ENCODE data around the gene COL6A1.

The COL6A1 gene

GRCh38 chr21:45981151-45982091, at the start of gene COL6A1:
COL6A1 (plus strand) TSS chr21:45981770; CDS start chr21:45981851, 81 bp downstream.
- TF ChIP-seq CTCF (IDR thresholded peaks at IDR 0.05; ENCODE audit: low read depth, low read length): no peak
- peak; percentile 88 to 95 for DNase-seq (ENCODE audit: low read depth in 2 of 2)

GRCh38 chr21:45932922-45933502, 48.6 kb upstream of the COL6A1 start:
- H3K4me3 ChIP-seq (replicated peaks in 1 of 2; ENCODE audit: low read depth in 2 of 2, low read length in 2 of 2): no peak overlapping the region
- no peak for DNase-seq (ENCODE audit: low read depth in 2 of 2)
- no peak for TF ChIP-seq CTCF (IDR thresholded peaks at IDR 0.05; ENCODE audit: low read depth, low read length)

More at GRCh38 chr21:45981151-45982091, at the start of gene COL6A1:
- peak within 1 kb of the TSS; percentile 87 to 97 for H3K4me3 ChIP-seq (replicated peaks in 1 of 2; ENCODE audit: low read depth in 2 of 2, low read length in 2 of 2)

- no peak for TF ChIP-seq CTCF (IDR thresholded peaks at IDR 0.05; ENCODE audit: low read depth, low read length)
- DNase-seq (ENCODE audit: low read depth in 2 of 2): no peak
- no peak overlapping the region for H3K4me3 ChIP-seq (replicated peaks in 1 of 2; ENCODE audit: low read depth in 2 of 2, low read length in 2 of 2)
Measured at GRCh38 chr21:45934085-45934484, 47.5 kb upstream of the COL6A1 start.

GRCh38 chr21:45934554-45934953, 47.0 kb upstream of the COL6A1 start:
- no peak for DNase-seq (ENCODE audit: low read depth in 2 of 2)
- H3K4me3 ChIP-seq (replicated peaks in 1 of 2; ENCODE audit: low read depth in 2 of 2, low read length in 2 of 2): no peak overlapping the region
- TF ChIP-seq CTCF (IDR thresholded peaks at IDR 0.05; ENCODE audit: low read depth, low read length): no peak

- no peak for TF ChIP-seq CTCF (IDR thresholded peaks at IDR 0.05; ENCODE audit: low read depth, low read length)
- no peak overlapping the region for H3K4me3 ChIP-seq (replicated peaks in 1 of 2; ENCODE audit: low read depth in 2 of 2, low read length in 2 of 2)
- DNase-seq (ENCODE audit: low read depth in 2 of 2): peak; percentile 51 to 58
Measured at GRCh38 chr21:45935628-45936027, 45.9 kb upstream of the COL6A1 start.

GRCh38 chr21:45937721-45938452, 43.7 kb upstream of the COL6A1 start:
- DNase-seq (ENCODE audit: low read depth in 2 of 2): no peak
- H3K4me3 ChIP-seq (replicated peaks in 1 of 2; ENCODE audit: low read depth in 2 of 2, low read length in 2 of 2): no peak overlapping the region
- TF ChIP-seq CTCF (IDR thresholded peaks at IDR 0.05; ENCODE audit: low read depth, low read length): no peak

All from cardiac fibroblast (primary cell).